Measurements from ENCODE around the gene TGFBR1. TPM values are rescaled to one million over a fixed set of nuclear protein-coding genes. Genes with fewer than 3 reads are reported as not detected.

TGFBR1 gene
- total RNA-seq, 1 experiment from 2014 or later, result 31.8 TPM

- intact Hi-C loops (cut with micrococcal nuclease; ENCODE audit: unreplicated experiment), result no loop called here
- CTCF ChIA-PET, result no interaction called here
- Mint-ChIP-seq H3K27me3 (ENCODE audit: insufficient read depth, unreplicated experiment) (peaks cover 16% of the 10 kb centered on the region), H3K4me3 (ENCODE audit: unreplicated experiment) (no peak overlapping the region), H3K36me3 (ENCODE audit: insufficient read depth, unreplicated experiment) (no peaks in the 10 kb centered on the region), H3K9me3 (ENCODE audit: unreplicated experiment) (no peaks in the 10 kb centered on the region), H3K27ac (ENCODE audit: unreplicated experiment) (no peak overlapping the region), H3K4me1 (ENCODE audit: low read depth, unreplicated experiment) (no peaks in the 10 kb centered on the region)
- no peaks in the 10 kb centered on the region; the same call in 1 of the 2 replicates for H3K27me3 ChIP-seq (replicated peaks; ENCODE audit: control insufficient read depth, insufficient read depth, low read length)
- no peaks in the 10 kb centered on the region for H3K9me3 ChIP-seq
- no peaks in the 10 kb centered on the region for H3K4me1 ChIP-seq
- no peak overlapping the region for H3K4me3 ChIP-seq (ENCODE audit: low read depth, low read length)
- no peak for DNase-seq
- BruUV-seq (replicated peaks), result no TSS peak
- H3K36me3 ChIP-seq (ENCODE audit: control insufficient read depth, insufficient read depth, low read length), result no peaks in the 10 kb centered on the region
- TF ChIP-seq CTCF (IDR thresholded peaks at IDR 0.05; ENCODE audit: insufficient read depth in 1 of 2, low read depth in 1 of 2, low read length in 1 of 2, severe bottlenecking in 1 of 2, unreplicated experiment in 1 of 2), result no peak
- POLR2A ChIA-PET, result no interaction called here
Measured at GRCh38 chr9:99085949-99086948, 18.7 kb upstream of the TGFBR1 start.

GRCh38 chr9:99087462-99087861 is 17.5 kb upstream of the TGFBR1 start:
- no peaks in the 10 kb centered on the region; the same call in 1 of the 2 replicates for H3K9me3 ChIP-seq
- H3K27me3 ChIP-seq (replicated peaks; ENCODE audit: control insufficient read depth, insufficient read depth, low read length), result no peaks in the 10 kb centered on the region; the same call in 1 of the 2 replicates
- H3K36me3 Mint-ChIP-seq (ENCODE audit: insufficient read depth, unreplicated experiment), result no peaks in the 10 kb centered on the region
- H3K4me1 Mint-ChIP-seq (ENCODE audit: low read depth, unreplicated experiment), result no peaks in the 10 kb centered on the region
- intact Hi-C loops (cut with micrococcal nuclease; ENCODE audit: unreplicated experiment), result no loop called here
- TF ChIP-seq CTCF (IDR thresholded peaks at IDR 0.05; ENCODE audit: insufficient read depth in 1 of 2, low read depth in 1 of 2, low read length in 1 of 2, severe bottlenecking in 1 of 2, unreplicated experiment in 1 of 2), result no peak
- no TSS peak for BruUV-seq (replicated peaks)
- H3K27ac Mint-ChIP-seq (ENCODE audit: unreplicated experiment), result no peak overlapping the region
- H3K27me3 Mint-ChIP-seq (ENCODE audit: insufficient read depth, unreplicated experiment), result peaks cover 13% of the 10 kb centered on the region
- H3K9me3 Mint-ChIP-seq (ENCODE audit: unreplicated experiment), result no peaks in the 10 kb centered on the region
- no peak overlapping the region for H3K4me3 Mint-ChIP-seq (ENCODE audit: unreplicated experiment)
- ChIA-PET CTCF (no interaction called here), POLR2A (no interaction called here)
- no peak for DNase-seq
- H3K4me1 ChIP-seq, result no peaks in the 10 kb centered on the region
- H3K36me3 ChIP-seq (ENCODE audit: control insufficient read depth, insufficient read depth, low read length), result no peaks in the 10 kb centered on the region
- H3K4me3 ChIP-seq (ENCODE audit: low read depth, low read length), result no peak overlapping the region

GRCh38 chr9:99090336-99091130 is 14.4 kb upstream of the TGFBR1 start:
- no peaks in the 10 kb centered on the region; the same call in 1 of the 2 replicates for H3K9me3 ChIP-seq

More at GRCh38 chr9:99090336-99091130, 14.4 kb upstream of the TGFBR1 start:
- intact Hi-C loops (cut with micrococcal nuclease; ENCODE audit: unreplicated experiment), result no loop called here
- Histone ChIP-seq H3K4me3 (ENCODE audit: low read depth, low read length) (no peak overlapping the region), H3K36me3 (ENCODE audit: control insufficient read depth, insufficient read depth, low read length) (no peaks in the 10 kb centered on the region), H3K27me3 (replicated peaks; ENCODE audit: control insufficient read depth, insufficient read depth, low read length) (no peaks in the 10 kb centered on the region), H3K4me1 (no peaks in the 10 kb centered on the region)
- H3K4me3 Mint-ChIP-seq (ENCODE audit: unreplicated experiment), result no peak overlapping the region
- H3K4me1 Mint-ChIP-seq (ENCODE audit: low read depth, unreplicated experiment), result no peaks in the 10 kb centered on the region
- ChIA-PET CTCF (no interaction called here), POLR2A (no interaction called here)
- H3K36me3 Mint-ChIP-seq (ENCODE audit: insufficient read depth, unreplicated experiment), result no peaks in the 10 kb centered on the region
- H3K27me3 Mint-ChIP-seq (ENCODE audit: insufficient read depth, unreplicated experiment), result peaks cover 13% of the 10 kb centered on the region
- TF ChIP-seq CTCF (IDR thresholded peaks at IDR 0.05; ENCODE audit: insufficient read depth in 1 of 2, low read depth in 1 of 2, low read length in 1 of 2, severe bottlenecking in 1 of 2, unreplicated experiment in 1 of 2), result no peak
- no TSS peak for BruUV-seq (replicated peaks)
- DNase-seq, result no peak
- no peaks in the 10 kb centered on the region for H3K9me3 Mint-ChIP-seq (ENCODE audit: unreplicated experiment)
- H3K27ac Mint-ChIP-seq (ENCODE audit: unreplicated experiment), result no peak overlapping the region
